Lower lobe of right lung (tissue), 2 donors: ENCODE measurements around the gene FAM89B. TPM values are rescaled to one million over a fixed set of nuclear protein-coding genes. Genes with fewer than 3 reads are reported as not detected.
A peak's percentile ranks its signal among the peaks of the same experiment; 100 is the strongest.

Experiments used
- ATAC-seq, 2 donors: fragments of 200-7000 bp; cut with Tn5 transposase; one replicate each; pipeline ENCODE4 v1.9.1; 2020 to 2022; ENCODE audit warnings: mild to moderate bottlenecking in 2 of 2, moderate library complexity in 2 of 2
- DNase-seq: peaks from one replicate; pipeline ENCODE4 v3.0.0-alpha.2; 2020
- H3K27ac ChIP-seq: fragments of 200-600 bp; one replicate; pipeline ENCODE4 v1.8.0; 2022
- H3K27me3 ChIP-seq: fragments of 200-600 bp; one replicate; pipeline ENCODE4 v1.8.0; 2022; ENCODE audit warnings: low read depth
- H3K36me3 ChIP-seq: fragments of 200-600 bp; one replicate; pipeline ENCODE4 v1.8.0; 2022; ENCODE audit warnings: mild to moderate bottlenecking
- H3K4me1 ChIP-seq: fragments of 200-600 bp; one replicate; pipeline ENCODE4 v1.8.0; 2022
- H3K4me3 ChIP-seq: fragments of 200-600 bp; one replicate; pipeline ENCODE4 v1.8.0; 2022; ENCODE audit warnings: mild to moderate bottlenecking
- H3K9me3 ChIP-seq: fragments of 200-600 bp; one replicate; pipeline ENCODE4 v1.8.0; 2022
- intact Hi-C: fragments of 100-400 bp; cut with DNase I; formaldehyde crosslinking; loops from one replicate; pipeline ENCODE4 v1.11.0; 2022
- total RNA-seq: library from RNA; stranded (reverse); fragmentation: NEBNext Ultra II Directional; extraction: Animal tissue kit (Norgen Biotek cat#: 25700); gene quantifications from one replicate; pipeline ENCODE4 v1.2.1, GENCODE V29; 2021
- TF ChIP-seq, protein P1 (sequence below): fragments of 200-600 bp; IDR thresholded peaks from one replicate; pipeline ENCODE4 v1.8.0; 2022; ENCODE audit warnings: antibody characterized with exemption, mild to moderate bottlenecking
- donor health status: DM: no; HTN: yes; CAD: no; lungs with severe emphysema.

The FAM89B gene
- total RNA-seq, 1 donor from 2014 or later, result 48.6 TPM

DNA sequence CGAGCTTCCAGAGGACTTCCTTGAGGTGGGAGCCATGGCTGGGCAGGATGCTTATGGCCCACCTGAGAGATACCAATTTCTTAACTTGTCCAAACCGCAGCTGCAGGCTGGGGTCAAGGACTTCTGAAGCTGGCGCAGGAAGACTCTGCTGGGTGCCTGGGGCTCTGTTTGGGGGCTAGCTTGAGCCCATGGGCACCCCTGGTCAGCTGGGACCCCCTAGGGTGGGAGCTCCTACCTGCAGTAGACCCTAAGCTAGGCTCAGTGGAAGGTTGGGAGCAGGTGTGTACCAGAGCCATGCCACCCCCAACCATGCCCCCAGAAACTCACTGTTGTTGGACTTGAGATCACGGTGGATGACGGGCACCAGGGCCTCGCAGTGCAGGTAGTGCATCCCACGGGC is 40.4 kb downstream of the FAM89B start:
- intact Hi-C loops, result no loop called here
- peaks cover 46% of the 10 kb centered on the region for H3K36me3 ChIP-seq
- TF ChIP-seq, protein P1, sequence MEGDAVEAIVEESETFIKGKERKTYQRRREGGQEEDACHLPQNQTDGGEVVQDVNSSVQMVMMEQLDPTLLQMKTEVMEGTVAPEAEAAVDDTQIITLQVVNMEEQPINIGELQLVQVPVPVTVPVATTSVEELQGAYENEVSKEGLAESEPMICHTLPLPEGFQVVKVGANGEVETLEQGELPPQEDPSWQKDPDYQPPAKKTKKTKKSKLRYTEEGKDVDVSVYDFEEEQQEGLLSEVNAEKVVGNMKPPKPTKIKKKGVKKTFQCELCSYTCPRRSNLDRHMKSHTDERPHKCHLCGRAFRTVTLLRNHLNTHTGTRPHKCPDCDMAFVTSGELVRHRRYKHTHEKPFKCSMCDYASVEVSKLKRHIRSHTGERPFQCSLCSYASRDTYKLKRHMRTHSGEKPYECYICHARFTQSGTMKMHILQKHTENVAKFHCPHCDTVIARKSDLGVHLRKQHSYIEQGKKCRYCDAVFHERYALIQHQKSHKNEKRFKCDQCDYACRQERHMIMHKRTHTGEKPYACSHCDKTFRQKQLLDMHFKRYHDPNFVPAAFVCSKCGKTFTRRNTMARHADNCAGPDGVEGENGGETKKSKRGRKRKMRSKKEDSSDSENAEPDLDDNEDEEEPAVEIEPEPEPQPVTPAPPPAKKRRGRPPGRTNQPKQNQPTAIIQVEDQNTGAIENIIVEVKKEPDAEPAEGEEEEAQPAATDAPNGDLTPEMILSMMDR, result no peak
- peak overlapping the region; percentile 95 for H3K4me3 ChIP-seq
- no peak for DNase-seq
- no peak for ATAC-seq
- no peaks in the 10 kb centered on the region for H3K27me3 ChIP-seq
- peak overlapping the region; percentile 95 for H3K27ac ChIP-seq
- H3K4me1 ChIP-seq, result peaks cover 69% of the 10 kb centered on the region
- H3K9me3 ChIP-seq, result no peaks in the 10 kb centered on the region

- no peaks in the 10 kb centered on the region for H3K27me3 ChIP-seq
- peak overlapping the region; percentile 95 for H3K4me3 ChIP-seq
- peak; percentile 0 for ATAC-seq
- H3K36me3 ChIP-seq, result peaks cover 46% of the 10 kb centered on the region
- intact Hi-C loops, result no loop called here
- peak overlapping the region; percentile 95 for H3K27ac ChIP-seq
- H3K4me1 ChIP-seq, result peaks cover 65% of the 10 kb centered on the region
- no peaks in the 10 kb centered on the region for H3K9me3 ChIP-seq
- TF ChIP-seq, protein P1, result no peak
- peak; percentile 70 for DNase-seq
These were observed 41.0 kb downstream of the FAM89B start for GRCh38 chr11:65613091-65613928.

- DNase-seq (peak; percentile 100), ATAC-seq (peak; percentile 86 to 91)
- TF ChIP-seq, protein P1, result no peak
- Histone ChIP-seq H3K36me3 (peaks cover 46% of the 10 kb centered on the region), H3K9me3 (no peaks in the 10 kb centered on the region), H3K4me1 (peaks cover 44% of the 10 kb centered on the region), H3K27me3 (no peaks in the 10 kb centered on the region), H3K27ac (peak within 1 kb of the TSS; percentile 95), H3K4me3 (peak within 1 kb of the TSS; percentile 95)
- intact Hi-C loops, result no loop called here
These were observed 43.1 kb downstream of the FAM89B start, which contains the start of gene PCNX3 for GRCh38 chr11:65615229-65615949. Gene PCNX3, plus strand, starts transcription at chr11:65615776. Its CDS starts 536 bp downstream, at chr11:65616312.

- Histone ChIP-seq H3K4me3 (peak overlapping the region; percentile 95), H3K4me1 (peaks cover 41% of the 10 kb centered on the region), H3K36me3 (peaks cover 49% of the 10 kb centered on the region), H3K27me3 (no peaks in the 10 kb centered on the region), H3K9me3 (no peaks in the 10 kb centered on the region), H3K27ac (peak overlapping the region; percentile 95)
- TF ChIP-seq, protein P1, result no peak
- intact Hi-C loops, result no loop called here
- ATAC-seq, result peak in 1 of 2 donors; percentile 1
- no peak for DNase-seq
These were observed 43.7 kb downstream of the FAM89B start for GRCh38 chr11:65615950-65616574.

- ATAC-seq (no peak), DNase-seq (no peak)
- TF ChIP-seq, protein P1, result no peak
- intact Hi-C loops, result no loop called here
- Histone ChIP-seq H3K27me3 (no peaks in the 10 kb centered on the region), H3K27ac (peak overlapping the region; percentile 95), H3K36me3 (peaks cover 54% of the 10 kb centered on the region), H3K9me3 (no peaks in the 10 kb centered on the region), H3K4me1 (peaks cover 39% of the 10 kb centered on the region), H3K4me3 (peak overlapping the region; percentile 95)
These were observed 44.2 kb downstream of the FAM89B start for GRCh38 chr11:65616575-65617001.
